Measurements from ENCODE around the gene SFMBT1. TPM values are rescaled to one million over a fixed set of nuclear protein-coding genes. Genes with fewer than 3 reads are reported as not detected.

The SFMBT1 gene
- polyA plus RNA-seq, 3 donors = 0.61 to 2.7 (median 0.91) TPM

DNA sequence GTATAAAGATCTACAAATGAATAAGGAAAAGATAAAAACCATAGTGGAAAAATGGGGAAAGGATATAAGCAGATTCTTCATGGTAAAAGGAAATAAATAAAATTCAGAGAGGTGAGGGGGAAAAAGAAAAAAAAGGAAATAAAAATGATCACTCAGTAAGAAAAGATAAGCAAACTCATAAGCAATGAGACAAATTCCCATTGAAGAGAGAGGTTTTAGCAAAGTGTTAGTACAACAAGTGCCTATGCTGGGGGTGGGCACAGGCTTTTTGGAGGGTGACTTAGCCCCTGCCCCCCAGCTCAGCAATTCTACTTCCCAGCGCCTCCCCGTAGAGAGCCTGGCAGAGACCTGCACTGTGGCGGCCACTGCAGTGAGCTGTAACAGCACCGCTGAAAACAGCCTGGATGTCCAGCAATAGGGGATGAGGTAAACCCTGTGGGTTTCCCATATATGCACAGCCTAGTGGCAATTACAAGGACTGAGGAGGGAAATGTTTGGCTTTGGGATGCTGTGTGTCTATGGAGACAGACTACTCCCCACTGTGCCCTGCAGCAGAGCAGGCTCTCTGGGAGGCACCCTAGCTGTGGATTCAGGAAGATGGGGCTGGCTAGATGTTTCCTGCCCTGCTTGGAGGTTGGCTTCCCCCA is 23.7 kb upstream of the SFMBT1 start:
- TF ChIP-seq, protein P1, sequence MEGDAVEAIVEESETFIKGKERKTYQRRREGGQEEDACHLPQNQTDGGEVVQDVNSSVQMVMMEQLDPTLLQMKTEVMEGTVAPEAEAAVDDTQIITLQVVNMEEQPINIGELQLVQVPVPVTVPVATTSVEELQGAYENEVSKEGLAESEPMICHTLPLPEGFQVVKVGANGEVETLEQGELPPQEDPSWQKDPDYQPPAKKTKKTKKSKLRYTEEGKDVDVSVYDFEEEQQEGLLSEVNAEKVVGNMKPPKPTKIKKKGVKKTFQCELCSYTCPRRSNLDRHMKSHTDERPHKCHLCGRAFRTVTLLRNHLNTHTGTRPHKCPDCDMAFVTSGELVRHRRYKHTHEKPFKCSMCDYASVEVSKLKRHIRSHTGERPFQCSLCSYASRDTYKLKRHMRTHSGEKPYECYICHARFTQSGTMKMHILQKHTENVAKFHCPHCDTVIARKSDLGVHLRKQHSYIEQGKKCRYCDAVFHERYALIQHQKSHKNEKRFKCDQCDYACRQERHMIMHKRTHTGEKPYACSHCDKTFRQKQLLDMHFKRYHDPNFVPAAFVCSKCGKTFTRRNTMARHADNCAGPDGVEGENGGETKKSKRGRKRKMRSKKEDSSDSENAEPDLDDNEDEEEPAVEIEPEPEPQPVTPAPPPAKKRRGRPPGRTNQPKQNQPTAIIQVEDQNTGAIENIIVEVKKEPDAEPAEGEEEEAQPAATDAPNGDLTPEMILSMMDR (IDR thresholded peaks at IDR 0.05) = no peak
- Mint-ChIP-seq H3K27me3 (ENCODE audit: low read depth in 3 of 3) (peaks cover 3 to 11% (median 10%) of the 10 kb centered on the region in 3 donors), H3K27ac (peak overlapping the region in 1 of 7 donors; percentile 43), H3K4me3 (no peak overlapping the region), H3K36me3 (no peaks in the 10 kb centered on the region), H3K9me3 (no peaks in the 10 kb centered on the region), H3K4me1 (peaks cover 9% of the 10 kb centered on the region)
- Histone ChIP-seq H3K27me3 (ENCODE audit: control insufficient read depth in 2 of 2, insufficient read depth in 2 of 2, low read length in 2 of 2) (no peaks in the 10 kb centered on the region), H3K4me3 (replicated peaks in 1 of 3; ENCODE audit: low read depth in 2 of 3, low read length in 3 of 3) (no peak overlapping the region), H2AFZ (ENCODE audit: insufficient read depth, low read depth, low read length, poor library complexity, severe bottlenecking) (no peak overlapping the region), H3K4me1 (ENCODE audit: control insufficient read depth in 1 of 2, insufficient read depth in 2 of 2, low read length in 2 of 2) (peaks cover 16 to 18% of the 10 kb centered on the region in 2 donors), H3K9me3 (replicated peaks in 1 of 2; ENCODE audit: control insufficient read depth in 1 of 2, insufficient read depth in 1 of 2, low read length in 2 of 2) (no peaks in the 10 kb centered on the region), H3K4me2 (replicated peaks; ENCODE audit: extremely low read depth, low read length, poor library complexity, severe bottlenecking) (no peak overlapping the region), H3K79me2 (ENCODE audit: insufficient read depth, low read length) (no peaks in the 10 kb centered on the region), H4K20me1 (ENCODE audit: insufficient read depth, low read length) (no peaks in the 10 kb centered on the region), H3K27ac (ENCODE audit: low read depth in 1 of 2, low read length in 2 of 2) (no peak overlapping the region), H3K36me3 (replicated peaks in 1 of 2; ENCODE audit: control insufficient read depth in 1 of 2, insufficient read depth in 2 of 2, low read length in 2 of 2) (no peaks in the 10 kb centered on the region), H3K9ac (ENCODE audit: insufficient read depth, low read length, poor library complexity, severe bottlenecking) (no peak overlapping the region)
- intact Hi-C loops (cut with micrococcal nuclease) = loop anchor here (5.0 to 10.0 kb wide), 5 partner anchors 135 to 325 kb away; no protein-coding TSS in a partner anchor
- WGBS (ENCODE audit: insufficient coverage) = 86% methylated on average over 1 of the region's 4 CpGs
- DNase-seq = no peak

DNA sequence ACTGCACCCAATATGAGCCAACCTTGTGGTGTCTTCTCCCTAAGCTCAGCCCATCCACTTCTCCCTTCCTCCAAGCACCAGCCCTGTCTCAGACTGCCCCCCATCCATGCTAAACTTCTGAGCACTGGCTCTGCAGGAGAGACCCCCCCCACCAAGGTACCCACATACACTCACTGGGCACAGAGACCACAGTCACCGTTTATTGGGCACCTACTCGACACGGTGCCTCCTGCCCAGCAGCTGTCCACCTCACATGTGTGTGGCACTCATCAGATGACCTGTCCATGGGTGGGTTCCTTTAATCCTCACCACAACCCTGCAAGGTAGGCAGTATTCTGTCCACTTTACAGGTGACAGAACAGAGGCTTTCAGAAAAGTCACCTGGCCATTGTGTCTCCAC is 22.3 kb upstream of the SFMBT1 start:
- Mint-ChIP-seq H3K4me1 (peaks cover 6% of the 10 kb centered on the region), H3K4me3 (no peak overlapping the region), H3K27ac (no peak overlapping the region), H3K36me3 (no peaks in the 10 kb centered on the region), H3K27me3 (ENCODE audit: low read depth in 3 of 3) (peaks cover 3 to 14% (median 10%) of the 10 kb centered on the region in 3 donors), H3K9me3 (no peaks in the 10 kb centered on the region)
- Histone ChIP-seq H4K20me1 (ENCODE audit: insufficient read depth, low read length) (no peaks in the 10 kb centered on the region), H3K4me3 (replicated peaks in 1 of 3; ENCODE audit: low read depth in 2 of 3, low read length in 3 of 3) (no peak overlapping the region), H3K27me3 (ENCODE audit: control insufficient read depth in 2 of 2, insufficient read depth in 2 of 2, low read length in 2 of 2) (no peaks in the 10 kb centered on the region), H3K27ac (ENCODE audit: low read depth in 1 of 2, low read length in 2 of 2) (no peak overlapping the region), H3K79me2 (ENCODE audit: insufficient read depth, low read length) (no peaks in the 10 kb centered on the region), H3K4me2 (replicated peaks; ENCODE audit: extremely low read depth, low read length, poor library complexity, severe bottlenecking) (no peak overlapping the region), H3K36me3 (replicated peaks in 1 of 2; ENCODE audit: control insufficient read depth in 1 of 2, insufficient read depth in 2 of 2, low read length in 2 of 2) (no peaks in the 10 kb centered on the region), H3K4me1 (ENCODE audit: control insufficient read depth in 1 of 2, insufficient read depth in 2 of 2, low read length in 2 of 2) (peaks cover 10 to 12% of the 10 kb centered on the region in 2 donors), H3K9ac (ENCODE audit: insufficient read depth, low read length, poor library complexity, severe bottlenecking) (no peak overlapping the region), H2AFZ (ENCODE audit: insufficient read depth, low read depth, low read length, poor library complexity, severe bottlenecking) (no peak overlapping the region), H3K9me3 (replicated peaks in 1 of 2; ENCODE audit: control insufficient read depth in 1 of 2, insufficient read depth in 1 of 2, low read length in 2 of 2) (no peaks in the 10 kb centered on the region)
- TF ChIP-seq, protein P1 (IDR thresholded peaks at IDR 0.05) = no peak
- intact Hi-C loops (cut with micrococcal nuclease) = no loop called here
- DNase-seq = no peak
- 84% methylated on average over 3 of the region's 3 CpGs for WGBS (ENCODE audit: insufficient coverage)
